DND-41 (cell line): ENCODE results near the gene CRYGB.

Experiments used
- ATAC-seq: fragments of 200-7000 bp; cut with Tn5 transposase; 3 replicates; pipeline ENCODE4 v1.9.1; 2021; ENCODE audit warnings: low read depth; ENCODE audit not compliant: insufficient read depth
- DNase-seq: peaks from one replicate; pipeline ENCODE4 v3.0.0-alpha.2; 2020
- H2AFZ ChIP-seq: 2 replicates; pipeline ENCODE4 v1.6.0; 2012; ENCODE audit warnings: low read depth, low read length
- H3K27ac ChIP-seq: 2 replicates; pipeline ENCODE4 v1.5.1; 2012; ENCODE audit warnings: low read length, inconsistent platforms
- H3K27me3 ChIP-seq: fragments of 200-600 bp; sonication (generic); 2 replicates; pipeline ENCODE4 v1.6.0; 2012; ENCODE audit warnings: low read length, mild to moderate bottlenecking, inconsistent platforms; ENCODE audit not compliant: insufficient read depth, poor library complexity
- H3K36me3 ChIP-seq: 2 replicates; pipeline ENCODE4 v1.5.1; 2012; ENCODE audit warnings: low read length, inconsistent platforms; ENCODE audit not compliant: insufficient read depth
- H3K4me1 ChIP-seq: 2 replicates; pipeline ENCODE4 v1.5.1; 2012; ENCODE audit warnings: mild to moderate bottlenecking, low read length; ENCODE audit not compliant: insufficient read depth
- H3K4me2 ChIP-seq: 2 replicates; pipeline ENCODE4 v1.6.0; 2012; ENCODE audit warnings: mild to moderate bottlenecking, moderate library complexity, low read length, inconsistent platforms; ENCODE audit not compliant: insufficient read depth
- H3K4me3 ChIP-seq, 2 experiments: fragments of 200-600 bp in 1 of 2; shearing (Covaris generic) in 1 of 2; 2 replicates each; pipeline ENCODE4 v1.5.1; 2012 to 2016; ENCODE audit warnings: inconsistent platforms in 2 of 2, low read length in 2 of 2, mild to moderate bottlenecking in 2 of 2, low read depth in 1 of 2, moderate library complexity in 1 of 2
- H3K79me2 ChIP-seq: 2 replicates; pipeline ENCODE4 v1.6.0; 2012; ENCODE audit warnings: low read length, inconsistent platforms; ENCODE audit not compliant: insufficient read depth
- H3K9ac ChIP-seq: 2 replicates; pipeline ENCODE4 v1.6.0; 2012; ENCODE audit warnings: low read depth, mild to moderate bottlenecking, inconsistent platforms, low read length, moderate library complexity
- H3K9me3 ChIP-seq: 2 replicates; pipeline ENCODE4 v1.5.1; 2012; ENCODE audit warnings: low read length, moderate library complexity, mild to moderate bottlenecking, inconsistent platforms; ENCODE audit not compliant: insufficient read depth, severe bottlenecking
- H4K20me1 ChIP-seq: 2 replicates; pipeline ENCODE4 v1.6.0; 2012; ENCODE audit warnings: low read length; ENCODE audit not compliant: insufficient read depth
- EZH2 ChIP-seq: IDR thresholded peaks from 3 replicates; pipeline ENCODE4 v1.6.1; 2012; ENCODE audit warnings: borderline replicate concordance, low read depth, mild to moderate bottlenecking, moderate library complexity, low read length, inconsistent platforms; ENCODE audit not compliant: severe bottlenecking
- TF ChIP-seq, protein P1 (sequence below): IDR thresholded peaks from 2 replicates; pipeline ENCODE4 v1.5.1; 2012; ENCODE audit warnings: borderline replicate concordance, low read length, moderate library complexity, mild to moderate bottlenecking; ENCODE audit not compliant: poor library complexity, severe bottlenecking; ENCODE audit errors: extremely low read depth

Gene CRYGB

DNA sequence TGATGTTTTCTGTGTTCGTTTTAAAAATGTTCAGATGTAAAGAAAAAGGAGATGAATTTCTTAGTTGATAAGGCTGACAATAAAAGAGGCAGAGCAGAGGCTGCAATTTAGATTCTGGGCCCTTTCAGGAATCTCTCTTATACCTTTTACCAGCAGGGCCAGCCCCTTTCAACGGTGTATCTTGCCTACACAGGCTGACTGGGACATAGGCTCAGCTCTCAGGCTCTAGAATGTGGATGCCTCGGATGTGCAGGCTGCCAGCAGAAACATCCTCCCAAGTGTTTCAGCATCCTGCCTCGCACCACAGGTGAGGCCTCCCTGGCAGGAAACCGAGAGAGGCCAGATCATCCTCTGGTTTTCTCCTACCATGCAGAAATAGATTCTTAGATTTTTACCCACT is 40.5 kb upstream of the CRYGB start:
- no peak overlapping the region for H2AFZ ChIP-seq
- no peaks in the 10 kb centered on the region for H3K36me3 ChIP-seq
- no peaks in the 10 kb centered on the region for H3K9me3 ChIP-seq
- no peak overlapping the region for H3K4me3 ChIP-seq
- no peaks in the 10 kb centered on the region for H3K79me2 ChIP-seq
- no peak overlapping the region for H3K27ac ChIP-seq
- no peak overlapping the region for H3K9ac ChIP-seq
- DNase-seq (no peak), ATAC-seq (no peak)
- no peak overlapping the region for H3K4me2 ChIP-seq
- H4K20me1 ChIP-seq, result no peaks in the 10 kb centered on the region
- H3K27me3 ChIP-seq, result no peaks in the 10 kb centered on the region
- H3K4me1 ChIP-seq, result no peaks in the 10 kb centered on the region
- no peak for TF ChIP-seq EZH2
- TF ChIP-seq, protein P1, sequence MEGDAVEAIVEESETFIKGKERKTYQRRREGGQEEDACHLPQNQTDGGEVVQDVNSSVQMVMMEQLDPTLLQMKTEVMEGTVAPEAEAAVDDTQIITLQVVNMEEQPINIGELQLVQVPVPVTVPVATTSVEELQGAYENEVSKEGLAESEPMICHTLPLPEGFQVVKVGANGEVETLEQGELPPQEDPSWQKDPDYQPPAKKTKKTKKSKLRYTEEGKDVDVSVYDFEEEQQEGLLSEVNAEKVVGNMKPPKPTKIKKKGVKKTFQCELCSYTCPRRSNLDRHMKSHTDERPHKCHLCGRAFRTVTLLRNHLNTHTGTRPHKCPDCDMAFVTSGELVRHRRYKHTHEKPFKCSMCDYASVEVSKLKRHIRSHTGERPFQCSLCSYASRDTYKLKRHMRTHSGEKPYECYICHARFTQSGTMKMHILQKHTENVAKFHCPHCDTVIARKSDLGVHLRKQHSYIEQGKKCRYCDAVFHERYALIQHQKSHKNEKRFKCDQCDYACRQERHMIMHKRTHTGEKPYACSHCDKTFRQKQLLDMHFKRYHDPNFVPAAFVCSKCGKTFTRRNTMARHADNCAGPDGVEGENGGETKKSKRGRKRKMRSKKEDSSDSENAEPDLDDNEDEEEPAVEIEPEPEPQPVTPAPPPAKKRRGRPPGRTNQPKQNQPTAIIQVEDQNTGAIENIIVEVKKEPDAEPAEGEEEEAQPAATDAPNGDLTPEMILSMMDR, result no peak

DNA sequence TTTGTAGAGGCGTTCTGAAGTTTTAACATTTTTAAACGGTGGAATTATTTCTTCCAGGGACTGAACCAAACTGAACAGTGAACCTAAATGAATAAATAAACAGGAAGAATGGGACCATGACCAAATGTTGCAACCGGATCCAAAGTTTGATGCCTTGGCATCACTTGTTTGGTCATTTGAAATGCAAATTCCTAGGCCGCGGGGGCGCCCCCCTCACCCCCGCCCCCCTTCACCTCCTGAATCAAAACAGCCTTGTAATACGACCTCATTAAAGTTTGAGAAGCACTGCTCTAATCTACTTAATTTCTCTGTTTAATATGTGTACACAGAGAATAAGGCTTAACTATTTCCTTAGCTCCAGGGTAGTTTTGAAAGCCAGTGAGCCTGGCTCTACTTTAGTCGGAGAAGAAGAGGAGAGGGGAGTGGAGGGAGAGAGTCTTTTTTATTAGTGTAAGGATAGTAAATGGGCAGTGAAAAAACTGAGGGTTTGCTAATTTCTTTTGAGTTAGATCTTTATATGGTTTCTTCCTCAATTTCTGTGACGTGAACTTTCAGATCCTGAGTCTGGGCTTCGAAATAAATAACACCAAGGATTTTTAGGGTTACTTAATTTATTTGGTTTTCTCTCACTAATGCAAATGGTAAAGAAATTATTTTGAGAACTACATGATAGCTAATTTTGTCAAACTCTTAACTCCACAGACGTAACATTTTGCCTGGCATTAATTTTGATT is 38.2 kb upstream of the CRYGB start:
- DNase-seq (no peak), ATAC-seq (no peak)
- Histone ChIP-seq H3K9me3 (no peaks in the 10 kb centered on the region), H3K27ac (no peak overlapping the region), H3K79me2 (no peaks in the 10 kb centered on the region), H3K36me3 (no peaks in the 10 kb centered on the region), H4K20me1 (no peaks in the 10 kb centered on the region), H3K27me3 (no peaks in the 10 kb centered on the region), H3K9ac (no peak overlapping the region), H2AFZ (no peak overlapping the region), H3K4me2 (no peak overlapping the region), H3K4me1 (no peaks in the 10 kb centered on the region), H3K4me3 (no peak overlapping the region)
- no peak for TF ChIP-seq EZH2
- TF ChIP-seq, protein P1, result no peak

DNA sequence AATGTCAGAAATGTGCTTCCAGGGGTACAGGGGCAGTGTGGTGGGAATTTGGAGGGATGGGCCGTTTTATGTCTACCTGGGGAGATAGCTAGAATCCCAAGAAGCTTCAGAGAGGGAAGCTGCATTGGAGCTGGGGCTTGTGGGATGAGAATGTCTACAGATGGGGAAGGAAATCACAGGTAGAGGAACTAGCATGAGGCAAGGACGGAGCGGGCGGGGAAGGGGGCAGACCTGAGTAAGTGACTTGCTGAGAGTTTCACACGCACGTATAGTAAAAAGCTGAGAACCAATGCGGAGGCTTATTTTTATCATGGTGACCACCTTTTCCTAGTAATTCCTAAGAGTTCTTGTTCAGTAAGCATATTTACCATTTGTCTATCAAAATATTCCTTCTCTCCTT is 37.6 kb upstream of the CRYGB start:
- ATAC-seq (no peak), DNase-seq (no peak)
- no peaks in the 10 kb centered on the region for H3K9me3 ChIP-seq
- TF ChIP-seq EZH2, result no peak
- TF ChIP-seq, protein P1, result no peak
- no peaks in the 10 kb centered on the region for H3K27me3 ChIP-seq
- H3K9ac ChIP-seq, result no peak overlapping the region
- H2AFZ ChIP-seq, result no peak overlapping the region
- H4K20me1 ChIP-seq, result no peaks in the 10 kb centered on the region
- H3K36me3 ChIP-seq, result no peaks in the 10 kb centered on the region
- no peak overlapping the region for H3K4me3 ChIP-seq
- no peak overlapping the region for H3K27ac ChIP-seq
- H3K79me2 ChIP-seq, result no peaks in the 10 kb centered on the region
- H3K4me2 ChIP-seq, result no peak overlapping the region
- H3K4me1 ChIP-seq, result no peaks in the 10 kb centered on the region
